Skin of body (tissue), 2 donors: ENCODE results near the gene ZNF791. TPM values are rescaled to one million over a fixed set of nuclear protein-coding genes. Genes with fewer than 3 reads are reported as not detected.
A peak's percentile ranks its signal among the peaks of the same experiment; 100 is the strongest.
"Not testable (repeated sequence)": the region's sequence is repeated elsewhere in the genome, so short reads cannot be mapped to it uniquely, and the experiment has no call there.

Experiments used
- DNase-seq: peaks from one replicate; lab custom pipeline; 2025; lab: John Stamatoyannopoulos, UW
- total RNA-seq: library from RNA; depleted of rRNA; stranded (reverse); fragments of >200 nt; gene quantifications from one replicate; pipeline ENCODE4 v1.2.3, GENCODE V29; 2014

The ZNF791 gene
- total RNA-seq, 1 donor from 2014 or later, result 18.1 TPM

DNA sequence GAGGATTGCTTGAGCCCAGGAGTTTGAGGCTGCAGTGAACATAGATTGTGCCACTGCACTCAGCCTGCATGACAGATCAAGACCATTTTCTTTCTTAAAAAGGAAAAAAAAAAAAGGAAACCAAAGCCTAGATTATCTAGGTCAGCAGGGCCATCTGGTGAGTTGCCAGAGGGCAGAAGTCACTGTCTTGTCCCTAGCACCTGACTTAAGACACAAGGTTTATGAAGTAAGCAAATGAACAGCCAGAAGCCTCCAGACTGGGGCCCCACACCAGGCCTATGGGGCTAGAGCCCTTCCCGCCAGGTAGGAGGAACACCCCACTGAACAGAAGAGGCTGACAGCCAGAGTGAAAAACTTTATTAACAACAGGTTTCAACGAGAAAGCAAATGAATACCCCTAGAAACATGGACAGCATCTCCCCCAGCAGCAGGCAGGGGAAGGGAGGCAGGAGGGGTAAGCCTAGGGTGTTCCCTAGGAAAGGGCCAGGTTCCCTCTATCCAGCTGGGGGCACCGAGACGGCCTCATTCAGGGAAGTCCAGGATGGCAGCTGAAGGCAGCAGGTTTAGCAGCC is 57.1 kb downstream of the ZNF791 start:
- DNase-seq, result no peak

DNA sequence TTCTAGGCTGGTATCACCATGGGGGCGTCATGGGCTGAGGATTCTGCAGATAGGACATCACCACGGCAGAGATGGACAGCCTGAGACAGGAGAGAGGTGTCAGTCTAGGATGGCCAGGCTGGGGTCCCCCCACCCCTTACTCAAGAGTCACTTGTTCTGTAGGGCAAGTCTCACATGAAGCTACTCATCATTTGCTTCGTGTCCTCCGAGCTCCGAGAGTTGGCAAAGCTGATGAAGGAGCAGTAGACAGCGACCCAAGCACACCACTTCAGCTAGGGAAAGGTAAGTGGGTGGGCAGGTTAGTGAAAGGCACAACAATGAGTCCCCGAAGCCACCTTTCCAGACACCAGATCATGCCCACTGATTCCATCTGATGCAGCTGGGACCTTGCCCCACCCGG is 57.6 kb downstream of the ZNF791 start:
- DNase-seq, result no peak

DNA sequence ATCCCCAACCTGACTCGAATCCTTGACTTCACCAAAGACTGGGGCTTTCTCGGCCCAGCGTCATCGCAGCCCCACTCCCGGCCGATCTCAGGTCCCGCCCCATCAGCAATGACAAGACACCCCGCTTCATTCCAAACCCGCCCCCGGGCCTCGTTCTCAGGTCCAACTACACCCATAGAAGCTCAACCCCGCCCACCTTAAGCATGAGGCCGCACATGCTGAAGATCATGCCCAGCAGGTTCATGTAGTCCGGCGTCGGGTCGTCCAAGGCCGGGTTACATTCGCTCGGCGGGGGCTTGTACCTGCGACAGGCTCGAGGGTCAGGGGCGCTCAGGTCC is 58.2 kb downstream of the ZNF791 start:
- DNase-seq, result peak; percentile 17

DNA sequence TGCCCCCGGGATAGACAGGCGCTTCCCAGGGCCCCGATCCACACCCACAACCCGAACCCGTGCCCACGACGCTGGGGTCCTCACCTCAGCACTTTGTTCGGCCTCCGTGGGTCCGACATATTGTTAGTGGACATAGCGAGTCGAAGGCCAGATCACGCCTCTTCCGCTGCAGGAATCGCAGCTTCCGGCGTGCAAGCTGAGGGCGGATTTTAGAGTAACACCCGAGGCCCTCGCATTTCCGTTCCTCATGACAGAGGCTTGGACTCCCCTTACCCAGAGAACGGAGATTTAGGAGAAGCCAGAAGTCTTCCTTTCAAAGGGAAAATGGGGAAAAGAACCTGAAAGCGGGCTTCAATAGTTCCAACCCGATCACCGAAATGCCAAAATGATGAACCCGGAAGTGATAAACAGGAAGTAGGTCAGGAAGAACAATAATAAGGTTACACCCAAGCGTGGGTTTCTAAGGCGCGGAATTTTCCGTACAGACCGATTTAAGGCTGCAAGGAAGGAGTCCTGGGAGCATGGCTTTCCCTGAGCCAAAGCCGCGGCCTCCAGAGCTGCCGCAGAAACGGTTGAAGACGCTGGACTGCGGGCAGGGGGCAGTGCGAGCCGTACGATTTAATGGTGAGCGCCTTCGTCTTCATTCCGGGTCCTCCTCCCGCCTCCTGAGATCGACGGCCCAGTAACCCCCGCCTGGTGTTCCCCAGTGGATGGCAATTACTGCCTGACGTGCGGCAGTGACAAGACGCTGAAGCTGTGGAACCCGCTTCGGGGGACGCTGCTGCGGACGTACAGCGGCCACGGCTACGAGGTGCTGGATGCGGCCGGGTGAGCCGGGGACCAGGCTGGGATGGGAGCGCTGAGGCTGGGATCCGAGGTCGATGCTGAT is 58.8 kb downstream of the ZNF791 start:
- DNase-seq, result peak; percentile 85

DNA sequence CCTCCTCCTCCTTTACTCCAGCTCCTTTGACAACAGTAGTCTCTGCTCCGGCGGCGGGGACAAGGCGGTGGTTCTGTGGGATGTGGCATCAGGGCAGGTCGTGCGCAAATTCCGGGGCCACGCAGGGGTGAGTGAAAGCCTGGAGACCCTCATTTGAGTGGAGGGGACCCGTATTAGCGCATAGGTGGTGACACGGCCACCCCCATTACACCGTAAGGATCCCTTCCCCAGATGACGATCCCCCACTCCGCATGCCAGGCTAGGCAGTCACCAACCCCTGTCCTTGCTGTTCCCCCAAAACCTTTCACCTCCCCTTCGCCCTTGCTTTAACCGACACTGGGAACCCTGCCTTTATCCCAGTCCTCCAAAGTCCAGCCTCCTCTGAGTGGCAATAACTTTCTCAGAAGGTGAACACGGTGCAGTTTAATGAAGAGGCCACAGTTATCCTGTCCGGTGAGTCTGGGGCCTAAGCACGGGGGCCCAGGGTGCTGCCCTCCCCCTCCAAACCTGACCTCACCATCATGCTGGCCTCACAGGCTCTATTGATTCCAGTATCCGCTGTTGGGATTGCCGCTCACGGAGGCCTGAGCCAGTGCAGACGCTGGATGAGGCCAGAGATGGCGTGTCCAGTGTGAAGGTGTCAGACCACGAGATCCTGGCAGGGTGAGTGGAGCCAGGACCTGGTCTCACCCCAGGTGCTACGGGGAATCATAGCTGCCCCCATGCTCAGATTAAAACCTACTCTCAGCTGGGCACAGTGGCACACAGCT is 59.6 kb downstream of the ZNF791 start:
- no peak for DNase-seq

DNA sequence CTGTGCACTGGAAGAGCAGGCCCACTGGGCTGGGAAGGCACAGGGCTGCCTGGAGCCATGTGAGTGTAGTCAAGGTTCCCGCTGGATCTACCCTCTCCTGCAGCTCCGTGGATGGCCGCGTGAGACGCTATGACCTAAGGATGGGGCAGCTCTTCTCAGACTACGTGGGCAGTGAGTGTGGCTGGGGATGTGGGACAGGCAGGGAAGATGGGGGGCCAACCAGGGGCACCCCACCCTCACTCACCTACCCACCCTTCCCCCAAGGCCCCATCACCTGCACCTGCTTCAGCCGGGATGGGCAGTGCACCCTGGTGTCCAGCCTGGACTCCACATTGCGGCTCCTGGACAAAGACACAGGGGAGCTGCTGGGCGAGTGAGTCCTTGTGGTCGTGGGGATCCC is 62.0 kb downstream of the ZNF791 start:
- no peak for DNase-seq

DNA sequence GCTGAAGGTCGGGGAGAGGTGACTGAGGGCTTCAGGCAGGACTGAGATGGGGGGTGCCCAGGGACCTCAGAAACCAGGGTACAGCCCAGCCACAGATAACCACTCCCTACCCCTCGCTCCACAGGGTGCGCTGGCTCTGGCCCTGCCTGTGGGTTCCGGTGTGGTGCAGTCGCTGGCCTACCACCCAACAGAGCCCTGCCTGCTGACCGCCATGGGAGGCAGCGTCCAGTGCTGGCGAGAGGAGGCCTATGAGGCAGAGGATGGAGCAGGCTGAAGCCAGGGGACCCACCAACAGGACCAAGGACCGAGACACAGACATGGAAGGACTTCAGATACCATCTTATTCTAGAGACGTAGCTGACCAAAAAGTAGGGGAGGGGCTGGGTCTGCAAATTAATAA is 64.7 kb downstream of the ZNF791 start:
- DNase-seq, result no peak

DNA sequence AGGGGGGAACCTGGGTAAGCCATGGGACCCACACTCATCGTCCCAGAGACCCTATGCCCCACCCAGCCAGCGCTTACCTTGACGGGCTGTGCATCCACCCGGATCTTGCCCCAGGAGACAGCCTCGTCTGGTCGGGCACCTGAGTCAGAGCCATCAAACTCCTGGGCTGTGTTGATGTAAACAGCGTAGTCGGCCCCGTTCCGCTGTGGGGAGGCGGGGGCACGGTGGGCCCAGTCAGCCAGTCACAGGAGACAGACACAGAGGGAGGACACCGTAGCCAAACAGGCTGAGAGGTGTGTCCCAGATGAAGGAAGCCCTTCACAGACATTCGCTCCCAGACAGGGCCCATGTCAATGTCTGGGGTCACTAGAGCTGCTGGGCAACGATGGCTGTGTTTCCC is 65.2 kb downstream of the ZNF791 start:
- no peak for DNase-seq

DNA sequence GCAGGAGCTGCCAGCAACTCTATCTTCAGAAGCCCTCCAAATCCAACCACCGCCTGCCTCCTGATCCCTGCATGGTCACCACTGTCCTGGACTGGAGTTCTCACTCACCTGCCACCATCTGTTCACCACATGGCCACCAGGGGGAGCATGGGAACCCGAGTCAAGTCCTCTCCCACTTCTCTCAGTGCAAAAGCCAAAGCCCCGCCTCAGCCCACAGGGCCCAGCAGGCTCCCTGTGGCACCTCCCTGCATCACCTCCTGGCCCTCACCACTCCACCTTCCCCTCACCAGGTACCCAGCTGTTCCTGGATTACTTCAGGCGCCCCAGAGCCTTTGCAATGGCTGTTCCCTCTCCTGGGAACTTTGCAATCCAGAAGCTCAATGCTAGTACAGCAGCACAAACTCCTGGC is 65.7 kb downstream of the ZNF791 start:
- DNase-seq, result peak; percentile 26

DNA sequence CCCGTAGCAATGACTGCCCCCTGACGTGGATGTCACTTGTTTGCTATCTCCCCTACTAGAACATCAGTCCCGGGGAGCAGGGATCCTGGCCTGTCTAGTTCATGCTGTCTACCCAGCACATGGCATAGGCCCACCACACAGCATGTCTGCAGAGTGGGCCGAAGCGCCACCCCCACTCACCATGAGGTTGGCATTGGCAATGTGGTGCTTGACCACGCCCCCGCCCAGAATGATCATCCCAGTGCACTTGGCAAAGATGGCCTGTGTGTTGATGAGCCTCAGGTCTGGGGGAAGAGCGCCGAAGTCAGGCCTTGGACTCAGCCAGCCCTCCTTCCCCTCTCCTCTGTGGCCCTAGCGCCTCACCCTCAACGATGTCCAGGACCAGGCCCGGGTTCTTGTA is 66.2 kb downstream of the ZNF791 start:
- DNase-seq, result no peak

DNA sequence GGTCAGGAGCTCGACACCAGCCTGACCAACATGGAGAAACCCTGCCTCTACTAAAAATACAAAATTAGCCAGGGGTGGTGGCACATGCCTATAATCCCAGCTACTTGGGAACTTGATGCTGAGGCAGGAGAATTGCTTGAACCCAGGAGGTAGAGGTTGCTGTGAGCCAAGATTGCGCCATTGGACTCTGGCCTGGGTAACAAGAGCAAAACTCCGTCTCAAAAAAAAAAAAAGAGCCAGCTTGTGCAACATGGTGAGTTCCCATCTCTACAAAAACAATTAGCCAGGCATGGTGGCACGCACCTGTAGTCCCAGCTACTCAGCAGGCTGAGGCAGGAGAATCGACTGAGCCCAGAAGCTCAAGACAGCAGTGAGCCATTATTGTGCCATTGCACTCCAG is 67.3 kb downstream of the ZNF791 start:
- DNase-seq, result not testable (repeated sequence)

DNA sequence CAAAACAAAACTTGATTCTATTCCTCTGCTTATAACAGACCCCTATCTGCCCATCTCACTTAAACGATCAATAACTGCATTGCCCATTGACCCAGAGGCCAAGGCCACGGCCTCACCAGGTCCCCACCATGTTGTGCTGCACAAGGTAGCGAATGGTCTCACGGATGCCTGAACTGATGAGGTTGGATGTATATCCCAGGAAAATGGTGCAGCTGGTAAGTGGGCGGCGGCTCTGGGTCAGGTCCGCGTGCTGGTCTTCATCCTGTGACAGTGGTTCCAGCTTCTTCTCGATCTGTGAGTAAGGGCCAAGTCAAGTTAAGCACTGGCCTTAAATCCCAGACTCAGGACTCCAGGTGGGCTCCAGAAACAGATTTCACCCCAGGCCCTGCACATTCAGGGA is 69.3 kb downstream of the ZNF791 start:
- no peak for DNase-seq

DNA sequence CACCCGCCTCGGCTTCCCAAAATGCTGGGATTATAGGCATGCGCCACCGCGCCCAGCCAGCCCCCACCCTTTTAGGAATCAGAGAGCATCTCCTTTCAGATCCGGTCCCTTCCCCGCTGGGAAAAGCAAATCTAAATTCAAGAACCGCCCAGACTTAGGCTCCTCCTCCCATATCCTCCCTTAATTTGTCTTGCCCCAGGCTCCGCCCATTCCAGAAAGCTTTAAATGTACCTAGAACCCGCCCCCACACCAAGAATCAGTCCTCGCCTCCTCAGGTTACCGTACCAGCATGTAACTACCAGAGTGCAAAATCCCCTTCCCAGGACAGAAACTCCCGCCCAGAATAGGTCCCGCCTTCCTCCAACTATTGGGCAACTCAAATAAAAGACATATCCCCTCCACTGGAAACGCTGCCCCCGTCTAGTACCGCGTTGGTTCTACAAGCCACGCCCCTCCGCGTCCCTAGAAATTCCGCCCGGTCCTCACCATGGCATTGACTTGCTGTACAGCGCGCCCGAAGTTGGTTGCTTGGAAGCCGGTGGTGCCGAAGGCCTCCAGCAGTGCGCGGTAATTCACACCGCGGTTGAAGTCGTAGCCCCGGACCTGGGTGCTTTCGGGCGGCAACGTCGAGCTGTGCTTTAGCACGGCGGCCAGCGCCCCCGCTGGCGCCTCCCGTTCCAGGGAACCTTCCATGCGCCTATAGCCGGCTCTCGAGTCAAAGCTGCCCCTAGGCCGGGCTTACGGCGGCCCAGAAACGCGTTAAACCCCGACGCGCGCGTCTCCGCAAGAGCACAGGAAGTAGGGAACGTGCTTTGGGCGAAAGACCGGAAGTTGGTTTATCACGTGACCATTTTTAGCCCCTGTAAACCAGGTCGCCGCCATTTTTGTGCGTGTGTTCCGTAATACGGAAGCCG is 70.6 kb downstream of the ZNF791 start, which contains the start of gene DHPS:
TSS of gene DHPS (minus strand) at position 807 of the 914 bp plus-strand sequence. CDS start at position 693, 114 bp downstream.
- DNase-seq, result peak; percentile 98

Other genes starting within 250 kb of the ZNF791 start
- 10.2 TPM for gene ZNF442, start 245.2 kb upstream of the ZNF791 start, total RNA-seq
- 6.6 TPM for gene ZNF799, start 209.6 kb upstream of the ZNF791 start, total RNA-seq
- gene ZNF443, start 169.9 kb upstream of the ZNF791 start, total RNA-seq, result 7.5 TPM
- gene ZNF709, start 126.1 kb upstream of the ZNF791 start, total RNA-seq, result 10.3 TPM
- gene ZNF564, start 59.4 kb upstream of the ZNF791 start, total RNA-seq, result 21.3 TPM
- 4.5 TPM for gene ZNF490, start 107 bp upstream of the ZNF791 start, total RNA-seq
- 29.9 TPM for gene MAN2B1, start 55.8 kb downstream of the ZNF791 start, total RNA-seq
- 4.6 TPM for gene WDR83, start 55.9 kb downstream of the ZNF791 start, total RNA-seq
- 42.4 TPM for gene DHPS, start 71.0 kb downstream of the ZNF791 start, total RNA-seq
- not detected for gene GNG14, start 77.1 kb downstream of the ZNF791 start, total RNA-seq
- gene FBXW9, start 85.7 kb downstream of the ZNF791 start, total RNA-seq, result 3.5 TPM
- 31.6 TPM for gene TNPO2, start 113.0 kb downstream of the ZNF791 start, total RNA-seq
- gene TRIR, start 123.8 kb downstream of the ZNF791 start, total RNA-seq, result 98.1 TPM
- gene GET3, start 126.6 kb downstream of the ZNF791 start, total RNA-seq, result 36.6 TPM
- 0.99 TPM for gene BEST2, start 140.9 kb downstream of the ZNF791 start, total RNA-seq
- gene HOOK2, start 164.6 kb downstream of the ZNF791 start, total RNA-seq, result 31.8 TPM
- gene JUNB, start 180.6 kb downstream of the ZNF791 start, total RNA-seq, result 151 TPM
- gene PRDX2, start 190.9 kb downstream of the ZNF791 start, total RNA-seq, result 164 TPM
- gene THSD8, start 191.1 kb downstream of the ZNF791 start, total RNA-seq, result 0.39 TPM
- gene RNASEH2A, start 195.7 kb downstream of the ZNF791 start, total RNA-seq, result 7.2 TPM
- not detected for gene RTBDN, start 223.7 kb downstream of the ZNF791 start, total RNA-seq
- gene MAST1, start 227.6 kb downstream of the ZNF791 start, total RNA-seq, result 0.49 TPM